GM12891 (cell line): Measurements from ENCODE around the gene CLCNKA.

Experiments used
- POLR2A ChIP-seq: IDR thresholded peaks from 2 replicates; pipeline ENCODE4 v1.6.1; 2011; ENCODE audit warnings: low read depth, low read length, control low read depth
- POLR2AphosphoS5 ChIP-seq: IDR thresholded peaks from 2 replicates; pipeline ENCODE4 v1.6.1; 2011; ENCODE audit warnings: low read depth, low read length, control low read depth

DNA sequence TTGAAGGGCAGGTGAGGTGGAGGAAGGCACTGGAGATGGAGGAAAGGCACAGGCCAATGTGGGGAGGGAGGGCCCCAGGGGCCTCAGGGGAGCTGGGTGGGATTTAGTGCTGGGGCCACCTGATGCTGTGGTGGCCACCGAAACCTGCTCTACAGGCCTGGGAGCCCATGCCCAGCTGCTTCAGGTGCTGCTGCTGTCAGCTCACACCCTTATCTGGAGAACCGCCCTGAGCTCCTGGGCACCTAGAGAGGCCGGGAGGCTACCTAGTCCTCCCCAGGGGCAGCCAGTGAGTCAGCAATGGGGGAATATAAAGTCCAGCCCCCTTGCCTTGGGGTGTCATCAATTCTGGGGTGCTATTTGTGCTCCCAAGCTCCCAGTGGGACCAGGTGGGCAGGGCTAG, 39.4 kb downstream of the CLCNKA start:
- no peak for TF ChIP-seq POLR2AphosphoS5
- TF ChIP-seq POLR2A = no peak
